GM18508 (cell line): ENCODE data around the gene GMPR2.
A peak's percentile ranks its signal among the peaks of the same experiment; 100 is the strongest.

ENCODE experiments used
- ATAC-seq: cut with Tn5 transposase; IDR thresholded peaks from one replicate; pipeline ENCODE4 v1.9.1; 2021; ENCODE audit warnings: moderate number of reproducible peaks; ENCODE audit not compliant: insufficient read depth, unreplicated experiment

GMPR2 gene

GRCh38 chr14:24232645-24233537 is at the start of gene GMPR2:
GMPR2 (plus strand) TSS chr14:24232929; CDS start chr14:24233254, 325 bp downstream.
- ATAC-seq, result no peak

DNA sequence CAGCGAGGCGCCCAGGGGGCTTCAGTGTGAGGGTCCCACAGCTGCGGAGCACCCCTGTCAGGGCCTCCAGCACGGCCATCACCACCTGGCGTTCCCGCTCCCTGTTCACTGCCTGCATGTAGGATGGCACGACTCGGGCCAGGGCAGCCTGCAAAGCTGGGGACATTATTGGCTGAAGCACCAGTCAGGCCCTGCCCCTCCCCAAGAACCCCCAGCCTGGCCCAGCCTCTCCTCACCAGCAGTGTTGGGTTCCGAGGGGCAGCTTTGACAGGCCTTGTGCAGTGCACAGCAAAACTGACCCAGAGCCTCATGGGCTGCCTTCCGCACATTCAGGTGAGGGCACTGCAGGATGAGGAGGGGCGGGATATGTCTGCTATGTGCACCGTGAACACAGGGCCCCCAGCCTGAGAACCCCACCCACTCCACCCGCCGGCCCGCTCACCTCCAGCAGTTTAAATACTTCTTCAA is 49.7 kb upstream of the GMPR2 start:
- ATAC-seq, result no peak

DNA sequence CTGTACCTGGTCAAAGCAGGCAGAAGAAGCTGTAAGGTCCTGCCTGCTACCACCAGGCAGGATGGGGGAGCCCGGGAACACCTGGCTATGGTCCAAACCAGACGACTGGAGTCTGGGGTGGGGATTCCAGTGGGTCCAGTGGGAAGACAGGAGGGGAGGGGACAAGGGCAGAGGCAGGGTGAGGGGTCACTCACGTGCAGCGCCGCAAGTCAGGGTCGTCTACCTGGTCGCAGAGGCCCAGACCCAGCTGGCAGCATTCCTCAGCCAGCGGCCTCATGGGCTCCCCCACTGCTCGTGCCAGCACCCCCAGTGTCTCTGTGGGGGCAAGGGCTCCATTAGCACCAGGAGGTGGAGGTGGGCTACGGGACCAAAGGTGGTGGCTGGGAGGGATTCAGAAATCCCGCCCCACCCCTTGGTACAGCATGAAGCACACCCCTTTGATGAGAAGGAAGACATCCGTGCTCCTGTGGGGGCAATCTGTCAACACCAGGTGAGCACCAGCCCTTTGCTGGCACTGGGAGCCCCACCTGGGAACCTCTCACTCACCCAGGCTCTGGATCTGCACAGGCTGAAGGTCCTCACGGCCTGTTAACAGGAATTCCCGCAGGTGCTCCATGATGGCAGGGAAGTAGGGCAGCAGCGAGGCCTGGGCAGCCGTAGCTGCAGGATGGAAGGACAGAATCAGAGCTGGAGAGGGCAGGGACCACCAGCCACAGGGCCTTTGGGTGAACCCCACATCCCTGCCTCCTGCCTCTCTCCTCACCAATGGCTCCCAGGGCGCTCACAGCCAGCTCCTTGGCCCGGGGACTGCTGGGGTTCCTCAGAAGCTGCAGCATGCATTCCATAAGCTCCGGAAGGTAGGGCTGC is 48.4 kb upstream of the GMPR2 start:
- no peak for ATAC-seq

GRCh38 chr14:24185026-24185425 is 47.7 kb upstream of the GMPR2 start:
- no peak for ATAC-seq

- no peak for ATAC-seq
Observed at GRCh38 chr14:24185741-24186140, 47.0 kb upstream of the GMPR2 start.

DNA sequence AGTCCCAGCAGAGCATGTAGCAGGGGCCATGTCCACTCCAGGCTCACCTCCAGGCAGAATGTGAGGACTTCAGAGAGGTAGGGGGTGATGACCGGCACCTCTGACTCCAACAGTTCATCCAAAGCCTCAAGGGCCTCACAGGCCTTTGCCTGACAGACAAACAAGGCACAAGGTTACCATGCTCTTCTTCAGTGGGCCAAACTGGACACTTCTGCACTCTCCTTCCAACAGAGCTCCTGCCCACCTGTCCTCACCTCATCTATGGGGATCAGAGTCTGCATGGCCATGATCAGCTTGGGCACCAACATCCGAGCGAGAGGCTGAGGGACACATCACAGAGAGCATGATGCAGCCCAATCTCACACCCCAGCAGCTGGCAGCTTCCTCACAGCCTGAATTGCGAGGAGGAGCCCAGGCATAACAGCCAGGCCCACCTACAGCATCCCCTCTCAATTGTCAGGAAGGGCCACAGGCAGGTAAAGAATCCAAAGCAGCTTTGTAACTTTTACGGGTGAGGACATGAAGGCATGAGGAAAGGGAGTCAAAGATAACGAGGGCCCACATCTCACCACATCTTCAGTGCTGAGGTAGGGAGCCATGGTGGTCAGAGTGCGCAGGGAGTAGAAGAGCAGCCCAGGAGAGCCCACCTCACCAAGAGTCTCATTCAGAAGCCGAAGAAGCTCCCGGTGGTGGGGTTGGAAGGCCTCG is 45.7 kb upstream of the GMPR2 start:
- ATAC-seq, result no peak

DNA sequence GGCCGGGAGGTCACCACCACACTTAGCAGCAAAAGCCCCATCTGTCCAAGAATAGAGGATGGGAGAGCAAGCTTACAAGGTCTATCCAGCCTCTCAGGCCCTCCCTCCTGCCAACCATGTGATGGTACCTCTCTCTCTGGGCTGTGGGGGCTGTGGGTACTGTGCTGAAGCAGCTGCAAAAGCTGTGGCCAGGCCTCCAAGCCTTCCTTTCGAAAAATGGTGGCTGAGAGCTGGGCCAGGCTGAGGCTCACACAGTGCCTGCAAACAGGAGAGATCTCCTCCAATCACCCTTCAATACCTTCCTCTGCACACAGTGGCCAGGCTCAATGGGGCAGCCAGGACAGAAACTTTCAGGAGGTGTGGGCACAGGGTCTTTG is 45.2 kb upstream of the GMPR2 start:
- ATAC-seq, result no peak

DNA sequence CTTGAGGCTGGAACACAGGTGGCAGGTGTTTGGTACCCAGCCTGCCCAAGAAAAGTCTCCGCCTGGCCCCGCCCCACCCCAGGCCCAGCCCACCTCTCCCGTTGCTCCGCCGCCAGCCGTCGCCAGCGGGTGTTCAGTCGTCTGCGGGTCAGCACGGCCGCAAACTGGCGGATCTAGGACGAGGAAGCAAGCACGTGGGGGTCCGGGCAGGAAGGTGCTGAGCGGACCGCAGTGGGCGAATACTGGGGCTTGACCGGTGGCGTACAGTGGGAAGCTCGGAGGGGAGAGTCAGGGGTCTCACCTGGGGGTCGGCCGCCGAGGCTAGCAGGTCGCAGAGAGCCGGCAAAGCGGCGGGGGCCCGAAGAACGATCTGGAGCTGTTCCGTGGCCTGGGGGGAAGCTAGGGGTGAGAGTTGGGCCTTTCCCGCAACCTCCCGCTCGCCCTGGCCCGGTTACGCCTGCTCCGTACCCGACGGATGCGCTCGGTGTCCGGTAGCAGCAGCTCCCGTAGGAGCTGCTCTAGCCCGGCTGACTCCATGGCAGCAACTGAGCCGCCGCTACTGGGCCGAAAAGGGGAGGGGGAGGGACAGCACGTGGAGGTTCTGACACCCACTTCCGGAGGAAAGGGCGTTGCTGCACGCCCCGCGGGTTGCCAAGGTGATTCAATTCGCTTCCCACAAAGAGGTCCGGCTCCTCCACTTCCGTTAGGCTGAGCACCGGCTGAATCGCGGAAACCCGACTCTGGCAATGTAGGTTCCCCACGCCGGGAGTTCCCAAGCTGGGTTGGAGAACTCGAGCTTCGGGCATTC is 44.3 kb upstream of the GMPR2 start, which contains the start of gene IPO4:
Gene IPO4 (minus strand): TSS at position 566 of the 808 bp plus-strand sequence. CDS start 29 bp downstream, at position 537.
- peak; percentile 54 for ATAC-seq

- ATAC-seq, result no peak
Observed at GRCh38 chr14:24189059-24189375, 43.7 kb upstream of the GMPR2 start.

DNA sequence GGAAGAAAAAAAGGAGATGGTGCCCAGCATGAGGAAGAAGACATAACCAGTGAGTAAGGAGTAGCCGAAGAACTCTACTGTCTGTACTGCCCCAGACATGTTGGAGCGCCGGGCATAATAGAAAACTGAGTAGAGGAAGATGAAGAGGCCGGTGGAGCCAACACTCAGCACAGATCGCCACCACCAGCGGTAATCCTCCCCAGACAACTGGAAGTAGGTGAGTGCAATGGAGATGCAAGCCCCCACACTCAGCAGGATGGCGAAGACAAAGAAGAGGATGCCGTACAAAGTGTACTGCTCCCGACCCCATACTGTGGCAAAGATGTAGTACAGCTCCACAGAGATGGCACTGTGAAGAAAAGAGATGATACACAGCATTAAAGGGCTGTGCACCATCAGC is 43.3 kb upstream of the GMPR2 start:
- ATAC-seq, result no peak

GRCh38 chr14:24190416-24190815 is 42.3 kb upstream of the GMPR2 start:
- ATAC-seq, result no peak

- no peak for ATAC-seq
Observed at GRCh38 chr14:24192933-24193332, 39.8 kb upstream of the GMPR2 start.

DNA sequence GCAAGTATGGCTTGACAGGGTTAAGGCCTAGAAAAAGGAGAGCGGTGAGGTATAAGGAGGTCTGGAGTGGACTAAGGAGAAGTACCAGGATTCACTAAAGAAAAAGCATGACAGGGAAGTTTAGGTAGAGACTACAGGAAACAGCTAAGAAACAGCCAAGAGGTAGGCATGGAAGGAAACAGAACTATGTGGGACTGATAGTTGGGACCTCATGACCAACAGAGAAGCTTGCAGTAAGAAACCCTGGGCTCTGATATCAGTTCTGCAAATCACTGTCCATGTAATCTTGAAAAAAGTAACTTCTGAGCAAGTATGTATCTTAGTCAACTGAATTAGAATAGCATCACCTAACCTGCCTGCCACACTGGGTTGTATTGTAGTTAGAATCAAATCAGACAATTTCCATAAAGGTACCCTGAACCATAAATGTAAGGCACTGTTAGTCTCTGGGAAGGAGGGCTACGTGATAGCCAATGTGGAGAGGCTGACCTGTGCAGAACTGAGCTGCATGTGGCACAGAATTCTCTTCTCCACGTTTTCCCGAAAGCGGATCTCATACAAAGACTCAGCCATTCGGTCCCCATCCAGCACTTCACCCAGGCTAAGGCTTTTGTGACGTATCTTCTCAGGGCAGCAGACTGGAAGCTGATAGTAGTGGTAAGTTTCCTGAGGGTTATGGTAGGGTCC is 38.4 kb upstream of the GMPR2 start:
- no peak for ATAC-seq

GRCh38 chr14:24194873-24195185 is 37.9 kb upstream of the GMPR2 start:
- no peak for ATAC-seq

GRCh38 chr14:24195186-24196070 is 37.3 kb upstream of the GMPR2 start, which contains the start of gene TM9SF1:
TM9SF1 (minus strand) TSS chr14:24195441; CDS start chr14:24195019, 422 bp downstream.
- ATAC-seq, result peak; percentile 61

GRCh38 chr14:24196071-24197055 is 36.4 kb upstream of the GMPR2 start:
- no peak for ATAC-seq

DNA sequence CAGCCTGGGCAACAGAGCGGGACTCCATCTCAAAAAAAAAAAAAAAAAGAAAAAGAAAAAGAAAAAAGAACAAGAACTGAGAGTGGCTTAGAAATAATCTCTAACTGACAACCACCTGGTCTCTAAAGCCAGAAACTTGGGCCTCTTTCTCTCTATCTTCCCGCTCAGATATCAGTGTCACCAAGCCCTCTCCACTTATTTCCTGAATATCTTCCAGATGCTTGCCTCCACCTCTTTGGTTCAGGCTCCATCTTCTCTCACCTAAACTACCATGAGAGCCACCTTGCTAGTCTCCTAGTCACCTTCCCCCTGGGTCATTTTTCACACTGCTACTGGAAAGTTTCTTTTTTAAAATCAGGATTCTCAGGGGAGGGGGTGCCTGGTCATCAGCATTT is 35.7 kb upstream of the GMPR2 start:
- ATAC-seq, result no peak
